ENCODE data around the gene RSPH1. TPM values are rescaled to one million over a fixed set of nuclear protein-coding genes. Genes with fewer than 3 reads are reported as not detected.

RSPH1 gene
- total RNA-seq, 1 experiment from 2014 or later, result 0.31 TPM

- no CpG with 5 or more reads among the region's 13 CpGs for WGBS (ENCODE audit: extremely low coverage, insufficient read length, low lambda C conversion rate)
- Histone ChIP-seq H4K8ac (replicated peaks; ENCODE audit: insufficient read length, low read depth, low read length) (no peak overlapping the region), H2AK5ac (ENCODE audit: insufficient read length, low read length) (no peak overlapping the region), H3T11ph (ENCODE audit: low read length) (no peak overlapping the region), H2BK15ac (ENCODE audit: low read depth, low read length) (no peak overlapping the region), H3K18ac (ENCODE audit: insufficient read length, low read depth, low read length) (no peak overlapping the region), H3K56ac (ENCODE audit: insufficient read length, low read depth, low read length) (no peak overlapping the region), H2BK120ac (ENCODE audit: low read depth, low read length, poor library complexity, severe bottlenecking) (no peak overlapping the region), H3K23ac (ENCODE audit: insufficient read length, low read depth, low read length) (no peak overlapping the region), H3K27me3 (ENCODE audit: insufficient read depth, low read length) (no peaks in the 10 kb centered on the region), H3K23me2 (ENCODE audit: insufficient read length, low read depth, low read length, poor library complexity, severe bottlenecking) (no peaks in the 10 kb centered on the region), H4K5ac (ENCODE audit: insufficient read length, low read depth, low read length) (no peak overlapping the region), H3K4me1 (ENCODE audit: insufficient read depth, low read length) (peaks cover 12% of the 10 kb centered on the region; the same call in 1 of the 2 replicates), H3K9ac (ENCODE audit: extremely low read depth, insufficient read length, low read length) (no peak overlapping the region), H3K79me1 (ENCODE audit: insufficient read depth, low read depth, low read length, poor library complexity, severe bottlenecking) (no peaks in the 10 kb centered on the region), H2AFZ (ENCODE audit: low read length) (no peak overlapping the region), H3K79me2 (ENCODE audit: insufficient read depth, low read length) (no peaks in the 10 kb centered on the region), H3K27ac (ENCODE audit: insufficient read length, low read depth, low read length) (no peak overlapping the region), H3K4ac (ENCODE audit: low read depth, low read length) (no peak overlapping the region), H3K9me3 (ENCODE audit: control insufficient read depth, low read depth, low read length) (no peaks in the 10 kb centered on the region), H2BK5ac (ENCODE audit: insufficient read length, low read length) (no peak overlapping the region), H3K4me2 (ENCODE audit: insufficient read depth, insufficient read length, low read length) (no peak overlapping the region), H4K91ac (ENCODE audit: insufficient read length, low read depth, low read length) (no peak overlapping the region), H4K20me1 (ENCODE audit: control insufficient read depth, insufficient read depth, insufficient read length) (no peaks in the 10 kb centered on the region), H2BK20ac (ENCODE audit: low read depth, low read length, poor library complexity, severe bottlenecking) (no peak overlapping the region), H2BK12ac (ENCODE audit: insufficient read length, low read depth, low read length) (no peak overlapping the region), H3K14ac (ENCODE audit: insufficient read depth, low read length) (no peak overlapping the region)
- no peak overlapping the region for H3K4me3 Mint-ChIP-seq
- peaks cover 29 to 30% of the 10 kb centered on the region in 2 experiments for H3K4me1 Mint-ChIP-seq
- H3K27ac Mint-ChIP-seq, result no peak overlapping the region
- no peaks in the 10 kb centered on the region for H3K36me3 Mint-ChIP-seq (ENCODE audit: insufficient read depth in 1 of 3, low read depth in 3 of 3)
- no peak for TF ChIP-seq CTCF (conservative IDR thresholded peaks at IDR 0.05)
- peaks cover 8% of the 10 kb centered on the region for H3K27me3 Mint-ChIP-seq (ENCODE audit: low read depth)
- no peaks in the 10 kb centered on the region for H3K9me3 Mint-ChIP-seq
- DNase-seq, result no peak
These were observed 24.2 kb downstream of the RSPH1 start for GRCh38 chr21:42471716-42472330.

Data from H9 (cell line).